H9 (cell line): ENCODE measurements around the gene ERC1. TPM values are rescaled to one million over a fixed set of nuclear protein-coding genes. Genes with fewer than 3 reads are reported as not detected.

Experiments
- DNase-seq: peaks from one replicate; pipeline ENCODE4 v3.0.0-alpha.2; 2017
- H2AFZ ChIP-seq: one replicate; pipeline ENCODE4 v1.6.1; 2013; ENCODE audit warnings: mild to moderate bottlenecking, low read length, control low read depth, moderate library complexity
- H2AK5ac ChIP-seq: 2 replicates; pipeline ENCODE4 v1.6.1; 2013; ENCODE audit warnings: low read length, control low read depth, mixed read lengths; ENCODE audit not compliant: insufficient read length
- H2BK120ac ChIP-seq: one replicate; pipeline ENCODE4 v1.6.1; 2013; ENCODE audit warnings: low read depth, mild to moderate bottlenecking, low read length, control low read depth, inconsistent platforms; ENCODE audit not compliant: poor library complexity, severe bottlenecking
- H2BK12ac ChIP-seq: 2 replicates; pipeline ENCODE4 v1.6.1; 2013; ENCODE audit warnings: low read length, control low read depth, mixed read lengths, low read depth; ENCODE audit not compliant: insufficient read length
- H2BK15ac ChIP-seq: 2 replicates; pipeline ENCODE4 v1.6.1; 2013; ENCODE audit warnings: low read depth, low read length, control low read depth
- H2BK20ac ChIP-seq: one replicate; pipeline ENCODE4 v1.6.1; 2013; ENCODE audit warnings: low read depth, mild to moderate bottlenecking, low read length, control low read depth, inconsistent platforms; ENCODE audit not compliant: poor library complexity, severe bottlenecking
- H2BK5ac ChIP-seq: 2 replicates; pipeline ENCODE4 v1.6.1; 2013; ENCODE audit warnings: low read length, control low read depth, mixed read lengths; ENCODE audit not compliant: insufficient read length
- H3K14ac ChIP-seq: 2 replicates; pipeline ENCODE4 v1.6.1; 2013; ENCODE audit warnings: low read length, control low read depth; ENCODE audit not compliant: insufficient read depth
- H3K18ac ChIP-seq: 2 replicates; pipeline ENCODE4 v1.6.1; 2013; ENCODE audit warnings: low read depth, mild to moderate bottlenecking, mixed read lengths, low read length, control low read depth; ENCODE audit not compliant: insufficient read length
- H3K23ac ChIP-seq: 2 replicates; pipeline ENCODE4 v1.6.1; 2013; ENCODE audit warnings: low read length, control low read depth, mixed read lengths, low read depth; ENCODE audit not compliant: insufficient read length
- H3K23me2 ChIP-seq: 2 replicates; pipeline ENCODE4 v1.6.1; 2013; ENCODE audit warnings: low read depth, mild to moderate bottlenecking, mixed read lengths, low read length, control low read depth; ENCODE audit not compliant: insufficient read length, poor library complexity, severe bottlenecking
- H3K27ac ChIP-seq: 2 replicates; pipeline ENCODE4 v1.5.1; 2013; ENCODE audit warnings: low read length, control low read depth, mixed read lengths, low read depth; ENCODE audit not compliant: insufficient read length
- H3K27me3 ChIP-seq: 2 replicates; pipeline ENCODE4 v1.6.1; 2013; ENCODE audit warnings: low read length, control low read depth, inconsistent platforms; ENCODE audit not compliant: insufficient read depth
- H3K4ac ChIP-seq: 2 replicates; pipeline ENCODE4 v1.6.1; 2013; ENCODE audit warnings: low read depth, mild to moderate bottlenecking, control low read depth, inconsistent platforms, low read length, moderate library complexity
- H3K4me1 ChIP-seq: 2 replicates; pipeline ENCODE4 v1.6.1; 2013; ENCODE audit warnings: low read length, control low read depth, inconsistent platforms; ENCODE audit not compliant: insufficient read depth
- H3K4me2 ChIP-seq: 2 replicates; pipeline ENCODE4 v1.6.1; 2013; ENCODE audit warnings: low read length, control low read depth, mixed read lengths; ENCODE audit not compliant: insufficient read length, insufficient read depth
- H3K56ac ChIP-seq: 2 replicates; pipeline ENCODE4 v1.6.1; 2013; ENCODE audit warnings: low read depth, mild to moderate bottlenecking, mixed read lengths, low read length, control low read depth; ENCODE audit not compliant: insufficient read length
- H3K79me1 ChIP-seq: 2 replicates; pipeline ENCODE4 v1.6.1; 2013; ENCODE audit warnings: low read depth, mild to moderate bottlenecking, moderate library complexity, low read length, control low read depth, inconsistent platforms; ENCODE audit not compliant: insufficient read depth, poor library complexity, severe bottlenecking
- H3K79me2 ChIP-seq: 2 replicates; pipeline ENCODE4 v1.6.1; 2013; ENCODE audit warnings: low read length, control low read depth, inconsistent platforms; ENCODE audit not compliant: insufficient read depth
- H3K9ac ChIP-seq: 2 replicates; pipeline ENCODE4 v1.6.1; 2013; ENCODE audit warnings: low read length, control low read depth, mixed read lengths; ENCODE audit not compliant: insufficient read length; ENCODE audit errors: extremely low read depth
- H3K9me3 ChIP-seq: one replicate; pipeline ENCODE4 v1.6.1; 2013; ENCODE audit warnings: low read depth, low read length, inconsistent platforms; ENCODE audit not compliant: control insufficient read depth
- H3T11ph ChIP-seq: one replicate; pipeline ENCODE4 v1.6.1; 2013; ENCODE audit warnings: mild to moderate bottlenecking, low read length, control low read depth, inconsistent platforms
- H4K20me1 ChIP-seq: one replicate; pipeline ENCODE4 v1.6.1; 2013; ENCODE audit not compliant: control insufficient read depth, insufficient read length, insufficient read depth
- H4K5ac ChIP-seq: 2 replicates; pipeline ENCODE4 v1.6.1; 2013; ENCODE audit warnings: low read depth, mild to moderate bottlenecking, mixed read lengths, low read length, control low read depth; ENCODE audit not compliant: insufficient read length
- H4K8ac ChIP-seq: replicated peaks from 2 replicates; pipeline ENCODE4 v1.6.1; 2013; ENCODE audit warnings: low read length, control low read depth, mixed read lengths, low read depth; ENCODE audit not compliant: insufficient read length
- H4K91ac ChIP-seq: 2 replicates; pipeline ENCODE4 v1.6.1; 2013; ENCODE audit warnings: low read depth, mild to moderate bottlenecking, moderate library complexity, mixed read lengths, low read length, control low read depth; ENCODE audit not compliant: insufficient read length
- H3K27ac Mint-ChIP-seq, 3 experiments: 2 replicates in 2 of 3; 3 replicates in 1 of 3; pipeline ENCODE4 v1.8.0; 2020 to 2021; ENCODE audit warnings: mixed read lengths in 3 of 3, mild to moderate bottlenecking in 1 of 3, moderate library complexity in 1 of 3
- H3K27me3 Mint-ChIP-seq: 2 replicates; pipeline ENCODE4 v1.8.0; 2021; ENCODE audit warnings: low read depth, mild to moderate bottlenecking, moderate library complexity, mixed read lengths
- H3K36me3 Mint-ChIP-seq, 3 experiments: 2 replicates in 2 of 3; 3 replicates in 1 of 3; pipeline ENCODE4 v1.8.0; 2020 to 2021; ENCODE audit warnings: low read depth in 3 of 3, mixed read lengths in 3 of 3; ENCODE audit not compliant: insufficient read depth in 1 of 3
- H3K4me1 Mint-ChIP-seq, 2 experiments: 2 replicates each; pipeline ENCODE4 v1.8.0; 2020; ENCODE audit warnings: mixed read lengths in 2 of 2
- H3K4me3 Mint-ChIP-seq, 2 experiments: 2 replicates in 1 of 2; 3 replicates in 1 of 2; pipeline ENCODE4 v1.8.0; 2020 to 2021; ENCODE audit warnings: mild to moderate bottlenecking in 2 of 2, mixed read lengths in 2 of 2, moderate library complexity in 1 of 2
- H3K9me3 Mint-ChIP-seq, 2 experiments: 2 replicates in 1 of 2; 3 replicates in 1 of 2; pipeline ENCODE4 v1.8.0; 2020; ENCODE audit warnings: mild to moderate bottlenecking in 2 of 2, mixed read lengths in 2 of 2, moderate library complexity in 1 of 2
- CTCF ChIP-seq: fragments of 200-600 bp; sonication (generic); conservative IDR thresholded peaks from 3 replicates; pipeline ENCODE4 v1.8.0; 2021; ENCODE audit warnings: antibody characterized with exemption, mild to moderate bottlenecking
- WGBS: extraction: QIAGEN DNeasy Blood & Tissue Kit; methylation state at CpG from one replicate; pipeline ENCODE4 v1.1.7; 2013; ENCODE audit warnings: missing lambda C conversion rate, low lambda C conversion rate, mixed read lengths; ENCODE audit not compliant: insufficient read length; ENCODE audit errors: extremely low coverage; 5-methylcytosine and 5-hydroxymethylcytosine counted together
- total RNA-seq: library from RNA; stranded (reverse); gene quantifications from 2 replicates; pipeline ENCODE4 v1.2.1, GENCODE V29; 2021

The ERC1 gene
- total RNA-seq, 1 experiment from 2014 or later = 51.2 TPM

GRCh38 chr12:1544996-1545700 is 554.1 kb downstream of the ERC1 start:
- no peaks in the 10 kb centered on the region for H4K20me1 ChIP-seq
- no peaks in the 10 kb centered on the region for H3K9me3 ChIP-seq
- no peaks in the 10 kb centered on the region for H3K4me1 ChIP-seq
- H3K27ac ChIP-seq = no peak overlapping the region
- no peak overlapping the region for H4K91ac ChIP-seq
- no peak overlapping the region for H2AK5ac ChIP-seq
- H3K4me2 ChIP-seq = no peak overlapping the region
- H3K27me3 Mint-ChIP-seq = peaks cover 24% of the 10 kb centered on the region
- peaks cover 6% of the 10 kb centered on the region in 2 experiments for H3K4me1 Mint-ChIP-seq
- H3K14ac ChIP-seq = no peak overlapping the region
- no peak overlapping the region for H3K18ac ChIP-seq
- H2BK12ac ChIP-seq = no peak overlapping the region
- no peak overlapping the region for H3K4ac ChIP-seq
- H4K5ac ChIP-seq = no peak overlapping the region
- H2BK20ac ChIP-seq = no peak overlapping the region
- peaks cover 3 to 21% (median 11%) of the 10 kb centered on the region in 3 experiments; a peak in 5 of 7 replicates for H3K36me3 Mint-ChIP-seq
- H2AFZ ChIP-seq = no peak overlapping the region
- H3K9me3 Mint-ChIP-seq = peaks cover 12 to 20% of the 10 kb centered on the region in 2 experiments
- no peak overlapping the region for H3T11ph ChIP-seq
- no peaks in the 10 kb centered on the region for H3K23me2 ChIP-seq
- no peak for DNase-seq
- no peak overlapping the region for H3K56ac ChIP-seq
- no peaks in the 10 kb centered on the region for H3K79me2 ChIP-seq
- H3K27me3 ChIP-seq = no peaks in the 10 kb centered on the region
- H4K8ac ChIP-seq = no peak overlapping the region
- no peak overlapping the region for H3K9ac ChIP-seq
- no peak overlapping the region for H2BK120ac ChIP-seq
- H3K4me3 Mint-ChIP-seq = no peak overlapping the region
- H3K23ac ChIP-seq = no peak overlapping the region
- H2BK15ac ChIP-seq = no peak overlapping the region
- no CpG with 5 or more reads among the region's 7 CpGs for WGBS
- peak; percentile 50; the same call in 2 of the 3 replicates for TF ChIP-seq CTCF
- H3K27ac Mint-ChIP-seq = no peak overlapping the region
- no peaks in the 10 kb centered on the region for H3K79me1 ChIP-seq
- no peak overlapping the region for H2BK5ac ChIP-seq

Other genes starting within 250 kb of the ERC1 start
- 110 and 117 TPM in 2 replicates for gene WNK1, start 238.6 kb upstream of the ERC1 start, total RNA-seq
- 15.3 and 18.2 TPM in 2 replicates for gene RAD52, start 41.5 kb upstream of the ERC1 start, total RNA-seq